ENCODE data around the gene IL36B.

Gene IL36B

GRCh38 chr2:113053666-113054065 lies 999 bp upstream of the IL36B start:
- DNase-seq (ENCODE audit: low read depth): no peak

GRCh38 chr2:113050921-113051895 lies 1.5 kb downstream of the IL36B start:
- no peak for DNase-seq (ENCODE audit: low read depth)

DNA sequence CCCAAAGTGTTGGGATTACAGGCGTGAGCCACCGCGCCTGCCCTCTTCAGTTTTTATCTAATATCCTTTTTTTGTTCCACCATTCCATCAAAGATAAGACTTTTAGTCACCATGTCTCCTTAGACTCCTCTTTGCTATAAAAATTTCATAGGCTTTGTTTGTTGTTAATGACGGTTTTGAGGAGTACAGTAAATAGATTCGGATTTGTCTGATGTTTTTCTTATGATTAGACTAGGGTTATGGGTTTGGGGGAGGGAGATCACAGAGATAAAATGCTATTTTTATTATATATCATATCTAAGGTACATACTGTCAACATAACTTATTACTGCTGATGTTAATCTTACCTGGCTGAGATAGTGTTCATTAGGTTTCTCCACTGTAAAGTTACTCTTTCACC lies 6.2 kb downstream of the IL36B start:
- no peak for DNase-seq (ENCODE audit: low read depth)

DNA sequence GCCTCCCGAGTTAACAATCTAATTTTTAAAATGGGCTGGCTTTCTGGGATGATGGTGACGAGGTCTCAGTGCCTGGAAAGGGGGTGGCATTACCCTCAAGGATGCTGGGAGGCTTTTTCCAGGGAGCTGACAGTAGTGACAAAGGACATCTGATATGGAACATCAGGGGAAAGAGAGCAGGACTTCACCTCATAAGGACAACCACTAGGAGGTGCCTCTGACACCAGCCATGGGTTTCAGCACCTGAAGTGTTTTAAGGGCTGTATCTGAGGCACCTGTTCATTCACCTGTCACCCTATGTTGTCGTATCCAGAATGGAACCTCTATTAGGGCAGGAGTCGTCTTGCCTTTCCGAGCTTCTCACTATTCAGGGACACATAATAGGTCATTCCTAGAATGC lies 10.8 kb downstream of the IL36B start:
- DNase-seq (ENCODE audit: low read depth): no peak

DNA sequence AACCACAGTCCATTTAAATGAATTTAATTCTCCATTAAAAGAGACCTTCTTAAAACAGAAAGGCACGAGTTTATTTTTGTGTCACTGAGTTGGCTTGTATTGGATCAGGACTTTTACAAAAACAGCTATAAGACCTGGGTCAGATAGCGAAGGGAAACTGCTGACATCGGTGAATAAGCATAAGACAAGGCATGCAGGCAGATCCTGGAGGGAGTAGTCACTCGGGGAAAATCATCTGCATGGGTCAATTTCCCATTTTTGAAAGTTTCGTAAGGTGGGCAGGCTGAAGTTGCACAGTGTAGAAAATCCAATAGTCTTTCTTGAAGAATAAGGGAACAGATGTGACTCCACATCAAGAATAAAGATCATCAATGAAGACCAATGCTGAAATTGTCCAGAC lies 12.9 kb downstream of the IL36B start:
- DNase-seq (ENCODE audit: low read depth): no peak

GRCh38 chr2:113039158-113039557 lies 13.5 kb downstream of the IL36B start:
- DNase-seq (ENCODE audit: low read depth): no peak

DNA sequence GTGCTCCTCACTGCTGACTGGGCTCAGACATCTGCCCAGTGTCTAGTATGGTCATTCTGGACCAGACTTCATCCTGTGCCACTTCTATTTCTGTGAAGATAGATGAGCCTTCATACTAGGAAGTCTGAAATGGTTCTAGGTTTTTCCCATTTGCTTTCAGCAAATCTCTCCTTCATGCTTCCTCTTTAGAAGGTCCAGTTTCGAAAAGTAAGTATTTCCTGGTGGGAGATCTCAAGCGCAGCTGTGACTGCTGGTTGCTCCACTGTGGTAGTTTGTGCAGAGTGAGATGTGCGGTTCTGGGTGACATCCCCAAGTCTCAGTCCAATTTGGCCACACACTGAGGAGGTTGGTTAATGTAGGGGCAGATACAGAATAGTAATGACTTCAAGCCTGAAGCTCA lies 14.4 kb downstream of the IL36B start:
- no peak for DNase-seq (ENCODE audit: low read depth)

DNA sequence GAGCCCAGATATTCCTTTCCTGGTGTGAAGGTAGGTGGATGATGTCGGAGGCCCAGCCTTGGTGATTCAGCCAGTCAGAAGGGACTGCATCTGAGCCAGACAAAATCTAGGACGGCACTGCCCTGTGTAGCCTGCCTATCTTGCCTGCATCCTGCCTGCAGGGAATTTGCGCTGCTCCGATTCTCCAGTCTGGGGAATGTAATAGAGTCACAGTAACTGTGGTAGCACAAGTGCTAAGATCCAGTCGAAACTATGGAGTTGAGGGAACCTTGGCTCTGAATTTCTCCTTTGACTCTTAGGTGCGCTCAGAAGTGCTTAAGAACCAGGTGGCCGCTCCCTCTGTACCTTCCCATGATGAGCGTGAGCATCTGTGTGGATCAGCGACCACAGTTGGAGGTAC lies 15.9 kb downstream of the IL36B start:
- no peak for DNase-seq (ENCODE audit: low read depth)

DNA sequence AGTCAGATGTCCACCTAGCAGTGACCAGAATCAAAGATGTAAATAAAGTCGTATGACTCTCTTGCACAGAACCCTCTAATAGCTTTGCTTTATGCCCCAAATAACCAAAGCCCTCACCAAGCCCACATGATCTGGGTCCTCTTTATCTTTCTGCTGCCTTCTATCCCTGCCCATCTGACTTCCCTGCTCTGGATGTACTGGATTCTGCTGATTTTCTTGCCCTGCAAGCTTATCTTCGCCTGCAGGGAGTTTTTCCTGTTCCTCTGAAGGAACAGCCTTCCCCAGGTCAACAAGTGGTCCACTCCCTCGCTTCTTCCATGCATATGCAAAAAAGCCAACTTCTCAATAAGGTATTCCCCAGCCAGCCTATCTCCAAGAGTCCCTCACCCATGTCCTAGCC lies 18.7 kb downstream of the IL36B start:
- DNase-seq (ENCODE audit: low read depth): no peak

DNA sequence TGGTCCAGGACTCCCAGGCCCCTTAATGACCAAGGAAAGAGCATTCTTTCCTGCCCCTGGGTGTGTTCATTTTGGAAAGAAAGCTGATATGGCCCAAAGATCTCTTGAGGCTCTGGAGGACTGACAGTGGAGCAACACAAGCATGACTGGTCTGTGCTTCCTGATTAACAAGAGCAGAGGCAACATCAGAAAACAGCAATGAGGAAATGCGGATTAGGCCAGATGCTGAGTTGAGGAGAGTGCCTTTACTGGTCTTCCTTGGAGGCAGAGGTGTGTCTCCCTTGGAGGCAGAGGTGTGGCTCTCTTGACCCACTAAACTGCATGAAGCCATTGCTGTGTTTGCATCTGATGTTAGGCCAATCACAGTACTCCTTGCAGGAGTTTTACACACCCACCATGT lies 19.9 kb downstream of the IL36B start:
- no peak for DNase-seq (ENCODE audit: low read depth)

DNA sequence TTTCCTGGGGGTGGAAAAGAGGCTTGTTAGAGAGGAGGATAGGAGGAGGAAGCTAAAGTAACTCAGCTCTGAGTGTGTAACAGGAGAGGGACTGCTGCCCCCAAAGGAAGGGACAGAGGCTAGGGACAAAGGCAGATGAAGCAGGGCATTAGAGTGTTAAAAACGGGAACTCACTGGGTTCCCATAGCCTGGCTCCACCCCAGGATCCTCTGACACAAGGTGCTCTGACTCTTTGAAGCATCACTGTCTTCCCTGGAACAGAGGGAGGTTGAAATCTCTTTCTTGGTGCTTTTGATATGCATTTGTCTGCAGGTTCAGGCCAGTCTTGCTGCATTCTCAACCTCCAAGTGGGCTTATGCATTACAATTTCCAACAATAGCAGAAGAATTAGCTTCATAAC lies 24.6 kb downstream of the IL36B start:
- no peak for DNase-seq (ENCODE audit: low read depth)

GRCh38 chr2:113027691-113028090 lies 25.0 kb downstream of the IL36B start:
- DNase-seq (ENCODE audit: low read depth): no peak

- no peak for DNase-seq (ENCODE audit: low read depth)
Measured at GRCh38 chr2:113025737-113026136, 26.9 kb downstream of the IL36B start.

DNA sequence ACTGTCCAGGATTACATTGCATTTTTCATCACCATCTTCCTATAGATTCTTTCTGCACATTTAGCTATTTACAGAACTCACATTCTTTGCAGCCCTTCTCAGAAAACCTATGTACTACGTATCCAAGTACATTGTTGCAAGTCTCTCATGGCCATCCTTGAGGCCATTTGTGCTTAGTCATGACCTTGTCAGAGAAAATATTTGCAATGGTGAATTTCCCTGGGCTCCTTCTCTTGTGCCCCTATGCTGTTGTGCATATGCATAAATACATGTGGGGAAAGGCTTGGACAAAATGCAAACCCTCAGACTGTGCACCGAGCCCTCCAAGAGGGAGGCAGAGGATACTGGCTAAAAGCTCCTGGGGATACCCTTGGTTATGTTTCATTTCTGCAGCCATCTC lies 27.9 kb downstream of the IL36B start:
- no peak for DNase-seq (ENCODE audit: low read depth)

DNA sequence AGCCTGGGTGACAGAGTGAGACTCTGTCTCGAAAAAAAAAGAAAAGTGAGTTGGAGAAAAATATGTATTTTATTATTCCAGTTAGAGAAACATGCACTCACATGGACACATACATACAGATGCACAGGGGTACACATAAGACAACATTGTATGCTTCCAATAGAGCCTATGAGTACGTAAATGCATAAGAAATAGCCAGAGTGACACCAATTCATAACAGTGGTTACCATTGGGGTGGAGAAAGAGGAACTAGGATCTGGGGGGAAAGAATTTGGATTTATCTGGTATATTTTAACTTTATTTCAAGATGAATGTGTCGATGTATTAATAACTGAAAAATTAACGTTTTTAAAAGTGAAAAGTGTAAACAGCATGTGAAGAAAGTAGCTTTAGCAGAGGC lies 31.4 kb downstream of the IL36B start:
- DNase-seq (ENCODE audit: low read depth): no peak

DNA sequence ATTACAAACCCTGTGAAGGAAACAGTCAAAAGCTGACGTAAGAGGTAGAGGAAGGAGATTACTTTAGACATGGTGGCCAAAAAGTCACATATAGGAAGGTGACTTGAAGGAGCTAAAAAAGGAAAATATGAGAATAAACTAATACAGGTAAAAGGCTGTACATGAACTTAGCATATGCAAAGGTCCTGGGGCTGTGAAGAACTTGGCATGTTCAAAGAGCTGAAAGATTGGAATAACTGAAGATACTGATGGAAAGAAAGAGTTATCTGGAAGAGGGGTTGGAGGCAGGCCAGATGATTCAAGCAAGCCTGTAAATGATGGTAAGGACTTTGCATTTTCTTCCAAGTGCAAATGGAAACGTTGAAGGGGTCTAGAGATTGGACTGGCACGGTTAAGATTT lies 34.2 kb downstream of the IL36B start:
- no peak for DNase-seq (ENCODE audit: low read depth)

- DNase-seq (ENCODE audit: low read depth): no peak
Measured at GRCh38 chr2:113015655-113016054, 37.0 kb downstream of the IL36B start.

GRCh38 chr2:113015042-113015441 lies 37.6 kb downstream of the IL36B start:
- no peak for DNase-seq (ENCODE audit: low read depth)

DNA sequence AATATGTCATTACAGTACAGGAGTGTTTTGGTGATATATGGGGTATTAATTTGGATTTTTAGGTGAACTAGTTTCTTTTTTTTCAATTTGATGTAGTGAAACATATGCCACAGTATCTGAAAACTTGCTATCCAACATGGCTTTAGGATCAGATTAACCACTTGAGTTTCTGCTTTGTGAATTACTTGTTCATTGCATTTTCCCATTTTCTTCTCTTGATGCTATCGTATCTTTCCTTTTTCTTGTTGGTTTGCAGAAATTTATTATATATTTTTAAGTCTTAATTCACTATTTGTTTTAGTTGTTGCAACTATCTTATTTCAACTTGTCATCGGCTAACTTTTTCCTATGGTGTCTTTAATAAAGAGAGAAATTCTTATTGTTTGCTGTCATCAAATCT lies 38.6 kb downstream of the IL36B start:
- DNase-seq (ENCODE audit: low read depth): no peak

GRCh38 chr2:113013336-113013661 lies 39.4 kb downstream of the IL36B start:
- DNase-seq (ENCODE audit: low read depth): no peak

DNA sequence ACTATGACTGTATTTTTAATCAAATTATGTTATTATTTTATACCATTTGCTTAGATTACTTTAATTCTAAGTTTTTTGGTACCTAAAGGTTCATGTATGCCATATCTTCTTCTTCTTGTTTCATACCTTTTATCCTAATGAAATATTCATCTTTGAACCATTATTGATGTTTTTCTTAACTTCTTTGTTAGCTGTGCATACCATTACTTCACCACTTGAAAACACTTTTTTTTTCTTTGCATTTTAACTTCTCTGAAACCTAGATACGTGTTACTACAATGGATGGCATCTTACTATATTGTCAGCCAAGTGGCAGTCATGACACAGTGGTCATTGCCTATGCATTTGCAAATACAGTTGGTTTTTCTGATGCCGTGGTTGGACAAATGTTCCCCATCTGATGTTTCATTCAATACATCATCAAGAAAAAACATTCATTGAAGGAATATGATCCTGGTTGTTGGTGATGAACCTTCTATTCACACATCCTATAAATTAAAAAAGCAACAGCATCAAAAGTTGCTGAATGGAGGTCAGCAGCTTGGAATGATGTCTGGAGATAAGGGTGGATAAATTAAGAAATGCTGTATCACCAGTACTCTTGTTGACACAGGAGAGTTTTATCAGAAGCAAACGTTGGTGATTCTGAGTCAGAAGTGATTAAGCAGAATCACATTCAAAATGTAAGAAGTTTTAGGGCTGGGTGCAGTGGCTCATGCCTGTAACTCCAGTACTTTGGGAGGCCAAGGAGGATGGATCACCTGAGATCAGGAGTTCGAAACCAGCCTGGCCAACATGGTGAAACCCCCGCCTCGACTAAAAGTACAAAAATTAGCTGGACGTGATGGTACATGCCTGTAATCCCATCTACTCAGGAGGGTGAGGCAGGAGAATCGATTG lies 40.0 kb downstream of the IL36B start:
- no peak for DNase-seq (ENCODE audit: low read depth)

- DNase-seq (ENCODE audit: low read depth): no peak
Measured at GRCh38 chr2:113011108-113011507, 41.6 kb downstream of the IL36B start.

DNA sequence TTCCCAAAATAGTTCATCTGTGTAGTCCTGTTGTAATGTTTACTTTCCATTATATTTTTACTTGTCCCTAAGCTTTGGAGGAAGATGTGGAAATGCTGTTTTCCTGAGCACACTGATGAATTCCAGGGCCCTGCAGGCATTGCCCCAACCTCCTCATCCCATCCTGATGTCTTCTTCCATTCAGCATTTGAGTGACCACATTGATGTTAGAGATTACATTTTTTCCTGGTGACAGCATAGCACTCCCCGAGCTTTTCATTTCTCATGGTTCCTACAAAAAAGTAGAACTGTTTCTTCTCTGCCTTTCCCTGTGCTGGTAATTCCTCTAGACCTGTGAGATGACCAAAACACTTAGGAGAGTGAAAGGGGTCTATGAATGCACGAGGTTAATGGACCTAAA lies 42.6 kb downstream of the IL36B start:
- no peak for DNase-seq (ENCODE audit: low read depth)

All from stimulated activated CD8-positive, alpha-beta memory T cell treated with anti-CD3 and anti-CD28 coated beads, Interleukin-7, amount 100 ng/mL, for 24 hours (primary cell).